ENCODE measurements around the gene SV2C.

GRCh38 chr5:76399268-76399667, 316.1 kb downstream of the SV2C start:
- TF ChIP-seq, protein P1, sequence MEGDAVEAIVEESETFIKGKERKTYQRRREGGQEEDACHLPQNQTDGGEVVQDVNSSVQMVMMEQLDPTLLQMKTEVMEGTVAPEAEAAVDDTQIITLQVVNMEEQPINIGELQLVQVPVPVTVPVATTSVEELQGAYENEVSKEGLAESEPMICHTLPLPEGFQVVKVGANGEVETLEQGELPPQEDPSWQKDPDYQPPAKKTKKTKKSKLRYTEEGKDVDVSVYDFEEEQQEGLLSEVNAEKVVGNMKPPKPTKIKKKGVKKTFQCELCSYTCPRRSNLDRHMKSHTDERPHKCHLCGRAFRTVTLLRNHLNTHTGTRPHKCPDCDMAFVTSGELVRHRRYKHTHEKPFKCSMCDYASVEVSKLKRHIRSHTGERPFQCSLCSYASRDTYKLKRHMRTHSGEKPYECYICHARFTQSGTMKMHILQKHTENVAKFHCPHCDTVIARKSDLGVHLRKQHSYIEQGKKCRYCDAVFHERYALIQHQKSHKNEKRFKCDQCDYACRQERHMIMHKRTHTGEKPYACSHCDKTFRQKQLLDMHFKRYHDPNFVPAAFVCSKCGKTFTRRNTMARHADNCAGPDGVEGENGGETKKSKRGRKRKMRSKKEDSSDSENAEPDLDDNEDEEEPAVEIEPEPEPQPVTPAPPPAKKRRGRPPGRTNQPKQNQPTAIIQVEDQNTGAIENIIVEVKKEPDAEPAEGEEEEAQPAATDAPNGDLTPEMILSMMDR (optimal IDR thresholded peaks at IDR 0.05 in 1 of 3, IDR thresholded peaks at IDR 0.05 in 1 of 3, conservative IDR thresholded peaks at IDR 0.05 in 1 of 3; ENCODE audit: extremely low read depth in 1 of 3, insufficient read depth in 2 of 3, low read length in 3 of 3) = no peak
- no peak for TF ChIP-seq EZH2 (IDR thresholded peaks at IDR 0.05; ENCODE audit: low read length)

Data from keratinocyte (primary cell).